ENCODE results near the gene CBARP. TPM values are rescaled to one million over a fixed set of nuclear protein-coding genes. Genes with fewer than 3 reads are reported as not detected.

CBARP gene
- total RNA-seq, 1 experiment from 2014 or later: 28.4 TPM

- Histone ChIP-seq H2BK20ac (ENCODE audit: low read depth, low read length, poor library complexity, severe bottlenecking) (no peak overlapping the region), H3K9me3 (ENCODE audit: control insufficient read depth, low read depth, low read length) (no peaks in the 10 kb centered on the region), H4K5ac (ENCODE audit: insufficient read length, low read depth, low read length) (no peak overlapping the region), H2BK120ac (ENCODE audit: low read depth, low read length, poor library complexity, severe bottlenecking) (no peak overlapping the region), H3T11ph (ENCODE audit: low read length) (no peak overlapping the region), H2BK15ac (ENCODE audit: low read depth, low read length) (no peak overlapping the region), H2BK12ac (ENCODE audit: insufficient read length, low read depth, low read length) (no peak overlapping the region), H4K91ac (ENCODE audit: insufficient read length, low read depth, low read length) (no peak overlapping the region), H3K4ac (ENCODE audit: low read depth, low read length) (no peak overlapping the region), H3K23me2 (ENCODE audit: insufficient read length, low read depth, low read length, poor library complexity, severe bottlenecking) (peaks cover 4% of the 10 kb centered on the region), H3K56ac (ENCODE audit: insufficient read length, low read depth, low read length) (no peak overlapping the region), H3K27me3 (ENCODE audit: insufficient read depth, low read length) (no peaks in the 10 kb centered on the region), H2AK5ac (ENCODE audit: insufficient read length, low read length) (no peak overlapping the region), H3K79me2 (ENCODE audit: insufficient read depth, low read length) (no peaks in the 10 kb centered on the region), H3K23ac (ENCODE audit: insufficient read length, low read depth, low read length) (no peak overlapping the region), H4K8ac (replicated peaks; ENCODE audit: insufficient read length, low read depth, low read length) (no peak overlapping the region), H4K20me1 (ENCODE audit: control insufficient read depth, insufficient read depth, insufficient read length) (no peaks in the 10 kb centered on the region), H3K4me1 (ENCODE audit: insufficient read depth, low read length) (no peaks in the 10 kb centered on the region), H3K9ac (ENCODE audit: extremely low read depth, insufficient read length, low read length) (no peak overlapping the region), H3K14ac (ENCODE audit: insufficient read depth, low read length) (no peak overlapping the region), H3K18ac (ENCODE audit: insufficient read length, low read depth, low read length) (no peak overlapping the region), H3K4me2 (ENCODE audit: insufficient read depth, insufficient read length, low read length) (no peak overlapping the region), H3K27ac (ENCODE audit: insufficient read length, low read depth, low read length) (no peak overlapping the region), H3K79me1 (ENCODE audit: insufficient read depth, low read depth, low read length, poor library complexity, severe bottlenecking) (no peaks in the 10 kb centered on the region), H2AFZ (ENCODE audit: low read length) (no peak overlapping the region), H2BK5ac (ENCODE audit: insufficient read length, low read length) (no peak overlapping the region)
- Mint-ChIP-seq H3K4me1 (peaks cover 12 to 23% of the 10 kb centered on the region in 2 experiments), H3K9me3 (no peaks in the 10 kb centered on the region), H3K36me3 (ENCODE audit: insufficient read depth in 1 of 3, low read depth in 3 of 3) (peaks cover 0 to 31% (median 13%) of the 10 kb centered on the region in 3 experiments; a peak in 5 of 7 replicates), H3K27ac (no peak overlapping the region), H3K4me3 (no peak overlapping the region), H3K27me3 (ENCODE audit: low read depth) (peaks cover 15% of the 10 kb centered on the region)
- DNase-seq: no peak
- TF ChIP-seq CTCF (conservative IDR thresholded peaks at IDR 0.05): no peak
- WGBS (ENCODE audit: extremely low coverage, insufficient read length, low lambda C conversion rate): no CpG with 5 or more reads among the region's 15 CpGs
These were observed 43.9 kb upstream of the CBARP start for GRCh38 chr19:1281569-1282287.

Data from H9 (cell line).